ENCODE data around the gene KIF18B.

DNA sequence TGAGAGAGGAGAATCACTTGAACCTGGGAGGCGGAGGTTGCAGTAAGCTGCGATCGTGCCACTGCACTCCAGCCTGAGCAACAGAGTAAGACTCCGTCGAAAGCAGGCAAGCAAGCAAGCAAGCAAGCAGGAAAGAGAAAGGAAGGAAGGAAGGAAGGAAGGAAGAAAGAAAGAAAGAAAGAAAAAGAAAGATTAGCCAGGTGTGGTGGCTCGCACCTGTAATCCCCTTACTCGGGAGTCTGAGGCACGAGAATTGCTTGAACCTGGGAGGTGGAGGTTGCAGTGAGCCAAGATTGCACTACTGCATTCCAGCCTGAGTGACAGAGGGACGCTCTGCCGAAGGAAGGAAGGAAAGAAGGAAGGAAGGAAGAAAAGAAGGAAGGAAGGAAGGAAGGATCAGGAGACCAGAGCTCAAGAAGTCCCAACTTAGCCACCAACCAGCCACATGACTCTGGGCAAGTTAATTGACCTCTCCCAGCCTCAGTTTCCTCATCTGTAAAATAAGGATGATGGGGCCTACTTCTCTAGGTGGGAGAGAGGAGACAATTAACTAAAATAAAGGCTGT is 38.7 kb downstream of the KIF18B start:
- no peak for TF ChIP-seq CTCF (IDR thresholded peaks at IDR 0.05 in 2 of 3, conservative IDR thresholded peaks at IDR 0.05 in 1 of 3; ENCODE audit: control insufficient read depth in 2 of 3, extremely low read depth in 1 of 3, insufficient read depth in 1 of 3, low read depth in 3 of 3, low read length in 3 of 3)
- TF ChIP-seq EZH2 (IDR thresholded peaks at IDR 0.05; ENCODE audit: borderline replicate concordance, control insufficient read depth, low read depth, low read length) = no peak
- TF ChIP-seq POLR2A (IDR thresholded peaks at IDR 0.05; ENCODE audit: low read depth, low read length) = no peak
- TF ChIP-seq EED (IDR thresholded peaks at IDR 0.05; ENCODE audit: low read depth) = no peak
- no peak for TF ChIP-seq POLR2AphosphoS5 (IDR thresholded peaks at IDR 0.05; ENCODE audit: low read length)
- TF ChIP-seq SP1 (IDR thresholded peaks at IDR 0.05; ENCODE audit: low read depth, low read length) = no peak
- no peak for TF ChIP-seq CHD2 (IDR thresholded peaks at IDR 0.05; ENCODE audit: borderline replicate concordance, low read depth, low read length)
- no peak for TF ChIP-seq KAT2A (conservative IDR thresholded peaks at IDR 0.05; ENCODE audit: control insufficient read depth, low read depth, low read length)

Measured in GM12878 (cell line).